HepG2 (cell line): Measurements from ENCODE around the gene CCNB1. TPM values are rescaled to one million over a fixed set of nuclear protein-coding genes. Genes with fewer than 3 reads are reported as not detected.

Experiments
- E2F2 ChIP-seq: sonication (generic); formaldehyde crosslinking; IDR thresholded peaks from 2 replicates; pipeline ENCODE4 v1.4.0; 2020; ENCODE audit warnings: missing genetic modification reagents, borderline replicate concordance
- ERF ChIP-seq: IDR thresholded peaks from 2 replicates; pipeline ENCODE4 v1.6.1; 2018; ENCODE audit warnings: missing biosample characterization, missing genetic modification reagents
- FOXP4 ChIP-seq: sonication (generic); formaldehyde crosslinking; IDR thresholded peaks from 2 replicates; pipeline ENCODE4 v1.4.0; 2020; ENCODE audit warnings: missing genetic modification reagents
- GPN1 ChIP-seq: sonication (generic); formaldehyde crosslinking; IDR thresholded peaks from 2 replicates; pipeline ENCODE4 v1.5.1; 2020; ENCODE audit warnings: missing genetic modification reagents, borderline replicate concordance
- HNF1A ChIP-seq, 2 experiments: sonication (generic) in 1 of 2; formaldehyde crosslinking in 1 of 2; IDR thresholded peaks; 2 replicates each; pipeline versions ENCODE4 v1.4.0 to v1.6.1; 2016 to 2020; ENCODE audit warnings: borderline replicate concordance in 1 of 2, low read depth in 1 of 2, mild to moderate bottlenecking in 1 of 2, missing genetic modification reagents in 1 of 2
- IKZF4 ChIP-seq: sonication (generic); formaldehyde crosslinking; IDR thresholded peaks from 2 replicates; pipeline ENCODE4 v1.5.1; 2020; ENCODE audit warnings: borderline replicate concordance, mild to moderate bottlenecking, low read depth, missing genetic modification reagents; ENCODE audit errors: not compliant biosample characterization
- KDM4B ChIP-seq: sonication (generic); formaldehyde crosslinking; IDR thresholded peaks from 2 replicates; pipeline ENCODE4 v1.4.0; 2020; ENCODE audit warnings: missing genetic modification reagents
- NR2F6 ChIP-seq, 2 experiments: IDR thresholded peaks; 2 replicates each; pipeline ENCODE4 v1.6.1; 2016; ENCODE audit warnings: antibody characterized with exemption in 1 of 2, mild to moderate bottlenecking in 1 of 2
- NR3C1 ChIP-seq: sonication (generic); formaldehyde crosslinking; IDR thresholded peaks from 2 replicates; pipeline ENCODE4 v1.4.0; 2020; ENCODE audit warnings: missing genetic modification reagents
- SRY ChIP-seq: sonication (generic); formaldehyde crosslinking; IDR thresholded peaks from 2 replicates; pipeline ENCODE4 v1.8.0; 2022; ENCODE audit warnings: mild to moderate bottlenecking, missing genetic modification reagents
- TBL1XR1 ChIP-seq: fragments of 150-350 bp; IDR thresholded peaks from 2 replicates; pipeline ENCODE4 v1.6.1; 2014; ENCODE audit warnings: borderline replicate concordance, low read length; ENCODE audit not compliant: partially characterized antibody
- XBP1 ChIP-seq: sonication (generic); formaldehyde crosslinking; IDR thresholded peaks from 2 replicates; pipeline ENCODE4 v1.5.0; 2020; ENCODE audit warnings: missing genetic modification reagents
- ZNF335 ChIP-seq: sonication (generic); formaldehyde crosslinking; IDR thresholded peaks from 2 replicates; pipeline ENCODE4 v1.4.0; 2020; ENCODE audit warnings: missing genetic modification reagents
- polyA plus RNA-seq, 8 experiments: library from polyadenylated mRNA; depleted of rRNA in 3 of 8; stranded (reverse) in 7 of 8; unstranded in 1 of 8; fragments of >200 nt; fragmentation: Illumina TruSeq in 4 of 8; extraction: Trizol in 4 of 8; gene quantifications; 2 replicates each; pipeline versions ENCODE4 v1.2.1 to v1.2.3, GENCODE V29; 2011 to 2016; ENCODE audit warnings: low read depth in 4 of 8, missing spikeins in 1 of 8, mixed read lengths in 1 of 8; ENCODE audit not compliant: insufficient read depth in 1 of 8
- total RNA-seq, 5 experiments: library from RNA; depleted of rRNA; stranded (reverse); fragments of >200 nt; fragmentation: Illumina TruSeq; extraction: Trizol; gene quantifications; 2 replicates each; pipeline ENCODE4 v1.2.3, GENCODE V29; 2016; ENCODE audit warnings: low read depth in 1 of 5
- TF ChIP-seq, protein P1 (sequence below): sonication (generic); formaldehyde crosslinking; IDR thresholded peaks from 2 replicates; pipeline ENCODE4 v1.4.0; 2020; ENCODE audit warnings: missing genetic modification reagents, borderline replicate concordance

The CCNB1 gene
- total and polyA plus RNA-seq, 2 of the 13 experiments (the other 11 are each of a cell fraction or from before 2014, with no cell fraction given) = 82.3 to 316 TPM

GRCh38 chr5:69217548-69218526, 50.9 kb downstream of the CCNB1 start (continued):
- peak; percentile 73; the same call in 1 of the 2 replicates for TF ChIP-seq ERF
- no peak for TF ChIP-seq NR3C1
- TF ChIP-seq ZNF335 = peak; percentile 74; the same call in 1 of the 2 replicates
- TF ChIP-seq, protein P1, sequence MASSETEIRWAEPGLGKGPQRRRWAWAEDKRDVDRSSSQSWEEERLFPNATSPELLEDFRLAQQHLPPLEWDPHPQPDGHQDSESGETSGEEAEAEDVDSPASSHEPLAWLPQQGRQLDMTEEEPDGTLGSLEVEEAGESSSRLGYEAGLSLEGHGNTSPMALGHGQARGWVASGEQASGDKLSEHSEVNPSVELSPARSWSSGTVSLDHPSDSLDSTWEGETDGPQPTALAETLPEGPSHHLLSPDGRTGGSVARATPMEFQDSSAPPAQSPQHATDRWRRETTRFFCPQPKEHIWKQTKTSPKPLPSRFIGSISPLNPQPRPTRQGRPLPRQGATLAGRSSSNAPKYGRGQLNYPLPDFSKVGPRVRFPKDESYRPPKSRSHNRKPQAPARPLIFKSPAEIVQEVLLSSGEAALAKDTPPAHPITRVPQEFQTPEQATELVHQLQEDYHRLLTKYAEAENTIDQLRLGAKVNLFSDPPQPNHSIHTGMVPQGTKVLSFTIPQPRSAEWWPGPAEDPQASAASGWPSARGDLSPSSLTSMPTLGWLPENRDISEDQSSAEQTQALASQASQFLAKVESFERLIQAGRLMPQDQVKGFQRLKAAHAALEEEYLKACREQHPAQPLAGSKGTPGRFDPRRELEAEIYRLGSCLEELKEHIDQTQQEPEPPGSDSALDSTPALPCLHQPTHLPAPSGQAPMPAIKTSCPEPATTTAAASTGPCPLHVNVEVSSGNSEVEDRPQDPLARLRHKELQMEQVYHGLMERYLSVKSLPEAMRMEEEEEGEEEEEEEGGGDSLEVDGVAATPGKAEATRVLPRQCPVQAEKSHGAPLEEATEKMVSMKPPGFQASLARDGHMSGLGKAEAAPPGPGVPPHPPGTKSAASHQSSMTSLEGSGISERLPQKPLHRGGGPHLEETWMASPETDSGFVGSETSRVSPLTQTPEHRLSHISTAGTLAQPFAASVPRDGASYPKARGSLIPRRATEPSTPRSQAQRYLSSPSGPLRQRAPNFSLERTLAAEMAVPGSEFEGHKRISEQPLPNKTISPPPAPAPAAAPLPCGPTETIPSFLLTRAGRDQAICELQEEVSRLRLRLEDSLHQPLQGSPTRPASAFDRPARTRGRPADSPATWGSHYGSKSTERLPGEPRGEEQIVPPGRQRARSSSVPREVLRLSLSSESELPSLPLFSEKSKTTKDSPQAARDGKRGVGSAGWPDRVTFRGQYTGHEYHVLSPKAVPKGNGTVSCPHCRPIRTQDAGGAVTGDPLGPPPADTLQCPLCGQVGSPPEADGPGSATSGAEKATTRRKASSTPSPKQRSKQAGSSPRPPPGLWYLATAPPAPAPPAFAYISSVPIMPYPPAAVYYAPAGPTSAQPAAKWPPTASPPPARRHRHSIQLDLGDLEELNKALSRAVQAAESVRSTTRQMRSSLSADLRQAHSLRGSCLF (CRISPR knock-in tag) = no peak
- TF ChIP-seq IKZF4 (CRISPR knock-in tag) = peak; percentile 85
- peak; percentile 93 for TF ChIP-seq SRY (CRISPR knock-in tag)
- no peak for TF ChIP-seq GPN1 (CRISPR knock-in tag)
- TF ChIP-seq E2F2 (CRISPR knock-in tag) = no peak
- TF ChIP-seq XBP1 (CRISPR knock-in tag) = no peak
- no peak for TF ChIP-seq TBL1XR1
- peak; percentile 31; the same call in 1 of the 2 replicates for TF ChIP-seq FOXP4 (CRISPR knock-in tag)
- peak; percentile 78; the same call in 1 of the 2 replicates for TF ChIP-seq KDM4B (CRISPR knock-in tag)
- peak; percentile 64 for TF ChIP-seq NR2F6 (IDR thresholded peaks at IDR 0.05)
- TF ChIP-seq NR2F6 (CRISPR knock-in tag; IDR thresholded peaks at IDR 0.05) = peak; percentile 80
- TF ChIP-seq HNF1A (IDR thresholded peaks at IDR 0.05; ENCODE audit: low read depth) = no peak
- peak; percentile 59; the same call in 1 of the 2 replicates for TF ChIP-seq HNF1A (CRISPR knock-in tag; IDR thresholded peaks at IDR 0.05; ENCODE audit: borderline replicate concordance)
